Loucy (cell line): ENCODE data around the gene TLE3.

Experiments
- CTCF ChIP-seq: fragments of 200-600 bp; sonication (generic); conservative IDR thresholded peaks from 2 replicates; pipeline ENCODE4 v1.5.1; 2014; ENCODE audit warnings: mild to moderate bottlenecking, antibody characterized with exemption, low read length
- EZH2phosphoT487 ChIP-seq: fragments of 200-600 bp; IDR thresholded peaks from 2 replicates; pipeline ENCODE4 v1.6.1; 2018; ENCODE audit warnings: antibody characterized with exemption, mild to moderate bottlenecking, moderate library complexity, borderline replicate concordance

DNA sequence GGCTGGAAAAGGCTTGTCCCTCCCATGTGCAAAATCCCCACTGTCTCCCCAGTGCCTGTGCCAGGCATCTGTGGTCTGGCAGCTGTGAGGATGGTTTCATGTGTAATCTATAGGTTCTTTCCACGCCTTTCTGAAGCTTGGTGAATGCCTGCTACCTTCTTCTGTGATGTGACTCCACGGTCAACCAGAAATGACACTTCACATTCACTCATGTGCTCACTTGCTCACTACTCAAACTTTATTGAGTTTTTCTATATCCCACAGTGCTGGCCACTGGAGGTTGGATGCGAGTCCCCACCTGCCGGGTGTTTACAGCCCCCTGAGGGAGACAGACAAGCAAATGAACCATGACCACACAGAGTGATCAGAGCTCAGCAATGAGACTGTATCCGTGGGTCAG, 27.9 kb upstream of the TLE3 start:
- TF ChIP-seq CTCF (no peak), EZH2phosphoT487 (no peak)
